Measurements from ENCODE around the gene LDLRAD4.
A peak's percentile ranks its signal among the peaks of the same experiment; 100 is the strongest.

The LDLRAD4 gene

DNA sequence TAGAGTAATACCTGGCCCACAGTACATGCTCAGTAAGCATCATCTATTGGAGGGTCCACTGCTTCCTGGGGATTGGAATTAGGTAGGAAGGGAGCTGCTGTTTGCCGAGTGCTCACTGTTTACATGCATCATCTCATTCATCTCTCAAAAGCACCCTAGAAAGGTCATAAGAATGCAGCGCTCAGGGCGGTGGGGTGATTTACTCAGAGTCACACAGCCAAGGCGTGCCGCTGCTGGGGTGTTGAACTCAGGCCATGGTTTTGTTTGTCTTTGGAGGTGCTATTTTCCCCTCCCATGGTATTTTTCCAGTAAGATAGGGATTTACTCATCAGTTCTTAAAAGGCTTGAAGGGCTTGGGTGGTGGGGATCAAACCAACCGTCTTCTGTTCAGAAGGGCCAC lies 227.5 kb downstream of the LDLRAD4 start:
- TF ChIP-seq POLR2A (IDR thresholded peaks at IDR 0.05; ENCODE audit: low read depth, low read length) = no peak
- FAIRE-seq = no peak
- no peak for DNase-seq (ENCODE audit: insufficient read length, low spot score)

GRCh38 chr18:13446610-13447461 lies 228.3 kb downstream of the LDLRAD4 start:
- no peak for FAIRE-seq
- no peak for DNase-seq (ENCODE audit: insufficient read length, low spot score)
- TF ChIP-seq POLR2A (IDR thresholded peaks at IDR 0.05; ENCODE audit: low read depth, low read length) = no peak

DNA sequence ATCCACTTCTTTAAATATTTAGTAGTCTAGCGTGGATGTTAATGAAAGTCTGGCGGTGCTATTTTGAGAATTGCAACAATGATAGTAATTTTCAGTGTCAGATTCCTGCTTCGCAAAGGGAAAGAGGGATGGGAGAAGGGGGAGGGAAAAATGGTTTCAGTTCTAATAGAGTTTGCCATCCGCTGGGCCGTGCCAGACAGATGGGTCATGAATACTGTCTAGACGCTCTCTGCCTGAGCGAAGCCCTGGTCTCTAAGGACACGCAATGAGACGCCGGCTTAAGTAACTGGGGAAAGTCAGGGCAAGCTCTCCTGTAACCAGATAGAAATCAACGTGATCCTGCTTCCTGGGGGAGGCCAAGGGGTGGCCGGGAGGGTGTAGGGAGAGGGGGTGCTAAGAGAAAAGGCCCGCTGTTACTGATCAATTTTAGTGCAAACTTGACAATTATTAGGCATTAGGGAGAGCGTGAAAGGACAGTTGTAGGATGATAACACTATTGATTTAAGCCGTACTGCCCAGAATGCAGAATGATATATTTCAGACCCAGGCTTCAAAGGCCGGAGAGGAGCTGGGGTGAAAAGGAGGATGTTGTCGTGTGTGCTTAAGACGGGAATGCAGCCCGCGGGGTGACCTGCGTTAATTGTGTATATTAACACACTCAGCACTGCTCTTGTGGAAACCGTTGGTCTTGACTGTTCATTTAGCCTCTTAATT lies 229.2 kb downstream of the LDLRAD4 start:
- FAIRE-seq (no peak), DNase-seq (ENCODE audit: insufficient read length, low spot score) (no peak)
- no peak for TF ChIP-seq POLR2A (IDR thresholded peaks at IDR 0.05; ENCODE audit: low read depth, low read length)

- DNase-seq (ENCODE audit: insufficient read length, low spot score) = no peak
- no peak for TF ChIP-seq POLR2A (IDR thresholded peaks at IDR 0.05; ENCODE audit: low read depth, low read length)
- FAIRE-seq = no peak
Observed at GRCh38 chr18:13448335-13448795, 229.8 kb downstream of the LDLRAD4 start.

GRCh38 chr18:13449651-13450050 lies 231.1 kb downstream of the LDLRAD4 start:
- DNase-seq (ENCODE audit: insufficient read length, low spot score) = no peak
- no peak for FAIRE-seq
- no peak for TF ChIP-seq POLR2A (IDR thresholded peaks at IDR 0.05; ENCODE audit: low read depth, low read length)

- DNase-seq (ENCODE audit: insufficient read length, low spot score) = no peak
- FAIRE-seq = no peak
- no peak for TF ChIP-seq POLR2A (IDR thresholded peaks at IDR 0.05; ENCODE audit: low read depth, low read length)
Observed at GRCh38 chr18:13450289-13451212, 232.0 kb downstream of the LDLRAD4 start.

DNA sequence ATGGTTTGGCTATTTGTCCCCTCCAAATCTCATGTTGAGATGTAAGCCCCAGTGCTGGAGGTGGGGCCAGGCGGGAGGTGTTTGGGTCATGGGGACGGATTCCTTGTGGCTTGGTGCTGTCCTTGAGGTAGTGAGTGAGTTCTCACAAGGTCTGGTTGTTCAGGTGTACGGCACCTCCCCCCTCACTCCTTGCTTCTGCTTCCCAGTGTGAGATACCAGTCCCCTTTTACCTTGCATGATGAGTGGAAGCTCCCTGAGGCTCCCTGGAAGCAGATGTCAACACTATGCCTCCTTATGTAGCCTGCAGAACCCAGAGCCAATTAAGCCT lies 232.6 kb downstream of the LDLRAD4 start:
- FAIRE-seq (no peak), DNase-seq (ENCODE audit: insufficient read length, low spot score) (no peak)
- TF ChIP-seq POLR2A (IDR thresholded peaks at IDR 0.05; ENCODE audit: low read depth, low read length) = no peak

- no peak for DNase-seq (ENCODE audit: insufficient read length, low spot score)
- no peak for FAIRE-seq
- TF ChIP-seq POLR2A (IDR thresholded peaks at IDR 0.05; ENCODE audit: low read depth, low read length) = no peak
Observed at GRCh38 chr18:13451661-13452387, 233.3 kb downstream of the LDLRAD4 start.

GRCh38 chr18:13452388-13452811 lies 233.8 kb downstream of the LDLRAD4 start:
- no peak; the same call in 1 of the 2 replicates for TF ChIP-seq POLR2A (IDR thresholded peaks at IDR 0.05; ENCODE audit: low read depth, low read length)
- peak; percentile 73 for FAIRE-seq
- DNase-seq (ENCODE audit: insufficient read length, low spot score) = peak; percentile 78

DNA sequence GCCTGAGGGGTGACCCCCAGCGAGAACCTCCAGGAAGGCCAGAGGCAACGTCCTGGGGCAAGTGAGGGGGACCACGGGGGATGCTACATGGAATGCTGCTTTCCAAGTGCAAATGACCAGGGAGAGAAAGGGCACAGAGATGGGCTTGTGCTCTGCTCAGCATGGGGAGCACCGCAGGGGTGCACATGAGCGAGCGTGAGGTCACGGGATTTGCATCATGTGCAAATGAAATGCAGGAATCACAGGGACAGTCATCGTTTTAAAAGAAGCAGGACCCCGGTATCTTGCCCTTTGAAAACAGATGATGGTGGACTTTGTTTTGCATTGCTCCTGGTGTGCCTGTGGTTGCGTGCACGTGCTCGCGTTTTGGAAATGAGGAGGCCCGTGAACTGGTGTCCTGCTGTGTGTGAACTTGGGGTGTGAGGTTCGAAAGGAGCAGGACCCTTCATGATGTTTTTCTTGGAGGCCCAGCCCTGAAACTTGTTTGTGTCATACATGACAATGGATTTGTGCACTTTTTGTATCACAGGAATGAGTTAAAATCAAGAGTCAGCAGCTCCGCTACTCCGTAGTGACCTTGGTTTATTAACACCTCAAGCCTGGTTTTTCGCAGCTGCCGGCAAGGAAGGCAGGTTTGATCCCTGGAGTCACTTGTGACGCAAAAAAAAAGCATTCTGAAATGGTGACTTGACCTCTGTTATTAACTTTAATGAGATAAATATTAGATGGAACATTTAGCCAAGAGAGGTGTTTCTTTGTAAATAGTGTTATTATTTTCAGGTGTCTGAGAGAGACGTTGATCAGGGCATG lies 234.5 kb downstream of the LDLRAD4 start:
- no peak for TF ChIP-seq POLR2A (IDR thresholded peaks at IDR 0.05; ENCODE audit: low read depth, low read length)
- DNase-seq (ENCODE audit: insufficient read length, low spot score) (no peak), FAIRE-seq (no peak)

- DNase-seq (ENCODE audit: insufficient read length, low spot score) (no peak), FAIRE-seq (no peak)
- no peak for TF ChIP-seq POLR2A (IDR thresholded peaks at IDR 0.05; ENCODE audit: low read depth, low read length)
Observed at GRCh38 chr18:13453714-13454113, 235.2 kb downstream of the LDLRAD4 start.

DNA sequence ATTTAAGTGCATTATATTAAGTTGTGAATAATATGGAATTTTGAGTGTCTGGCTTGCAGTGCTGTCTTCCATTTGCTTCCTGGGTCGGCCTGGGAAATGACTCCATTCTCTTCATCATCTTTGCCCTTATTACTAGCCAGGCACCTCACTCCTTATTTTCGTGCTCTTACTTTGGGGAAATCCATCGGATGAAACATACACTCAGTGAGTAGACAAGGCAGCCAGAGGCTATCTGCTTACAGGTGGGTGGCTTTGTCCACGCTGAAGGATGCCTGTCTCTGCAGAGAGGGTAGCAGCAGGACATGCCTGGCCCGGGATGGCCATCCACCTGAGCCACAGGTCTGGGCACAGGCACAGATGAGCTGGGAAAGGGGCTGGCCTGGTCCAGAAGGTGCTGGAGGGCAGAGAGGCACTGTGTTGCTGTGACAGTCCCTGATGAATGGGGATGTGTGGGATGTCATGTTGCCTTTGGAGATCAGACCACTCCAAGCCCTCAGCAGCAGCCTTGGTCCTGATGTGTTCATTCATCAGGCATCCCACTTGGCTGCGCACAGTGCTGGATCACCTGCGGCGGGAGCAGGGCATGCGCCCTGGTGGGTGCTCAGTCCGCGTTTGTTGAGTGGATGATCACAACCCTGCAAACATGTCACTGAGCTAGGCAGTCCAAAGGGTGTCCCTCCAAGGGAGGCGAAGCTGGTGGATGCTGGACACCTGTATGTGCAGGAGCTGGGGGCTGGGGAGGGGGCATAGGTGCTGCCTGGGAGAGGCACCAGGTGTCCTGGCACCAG lies 236.0 kb downstream of the LDLRAD4 start:
- FAIRE-seq = no peak
- no peak for DNase-seq (ENCODE audit: insufficient read length, low spot score)
- no peak for TF ChIP-seq POLR2A (IDR thresholded peaks at IDR 0.05; ENCODE audit: low read depth, low read length)

All from H54 (cell line).